ENCODE results near the gene NSDHL.

NSDHL gene

GRCh38 chrX:152821145-152821765 is 9.6 kb upstream of the NSDHL start:
- H3K9me3 Mint-ChIP-seq, result no peaks in the 10 kb centered on the region

GRCh38 chrX:152822383-152823086 is 8.3 kb upstream of the NSDHL start:
- H3K27me3 Mint-ChIP-seq (ENCODE audit: low read depth), result no peaks in the 10 kb centered on the region

More at GRCh38 chrX:152821145-152821765, 9.6 kb upstream of the NSDHL start:
- Mint-ChIP-seq H3K4me3 (no peak overlapping the region), H3K27me3 (ENCODE audit: low read depth) (no peaks in the 10 kb centered on the region), H3K4me1 (peaks cover 7% of the 10 kb centered on the region), H3K36me3 (ENCODE audit: low read depth) (no peaks in the 10 kb centered on the region), H3K27ac (no peak overlapping the region)
- peak; percentile 18 to 33 (median 22) for TF ChIP-seq CTCF (IDR thresholded peaks at IDR 0.05; ENCODE audit: unreplicated experiment in 3 of 3)

GRCh38 chrX:152823657-152824056 is 7.2 kb upstream of the NSDHL start:
- Mint-ChIP-seq H3K4me3 (no peak overlapping the region), H3K4me1 (peaks cover 3% of the 10 kb centered on the region), H3K27me3 (ENCODE audit: low read depth) (no peaks in the 10 kb centered on the region), H3K9me3 (no peaks in the 10 kb centered on the region), H3K36me3 (ENCODE audit: low read depth) (no peaks in the 10 kb centered on the region), H3K27ac (no peak overlapping the region)
- no peak for TF ChIP-seq CTCF (IDR thresholded peaks at IDR 0.05; ENCODE audit: unreplicated experiment in 3 of 3)

More at GRCh38 chrX:152822383-152823086, 8.3 kb upstream of the NSDHL start:
- Mint-ChIP-seq H3K36me3 (ENCODE audit: low read depth) (no peaks in the 10 kb centered on the region), H3K27ac (no peak overlapping the region), H3K4me3 (no peak overlapping the region), H3K9me3 (no peaks in the 10 kb centered on the region), H3K4me1 (peaks cover 7% of the 10 kb centered on the region)
- TF ChIP-seq CTCF (IDR thresholded peaks at IDR 0.05; ENCODE audit: unreplicated experiment in 3 of 3), result no peak

GRCh38 chrX:152824841-152825374 is 6.0 kb upstream of the NSDHL start:
- no peak overlapping the region for H3K4me3 Mint-ChIP-seq
- no peaks in the 10 kb centered on the region for H3K9me3 Mint-ChIP-seq
- no peak for TF ChIP-seq CTCF (IDR thresholded peaks at IDR 0.05; ENCODE audit: unreplicated experiment in 3 of 3)
- H3K27me3 Mint-ChIP-seq (ENCODE audit: low read depth), result no peaks in the 10 kb centered on the region
- H3K4me1 Mint-ChIP-seq, result no peaks in the 10 kb centered on the region
- no peaks in the 10 kb centered on the region for H3K36me3 Mint-ChIP-seq (ENCODE audit: low read depth)
- H3K27ac Mint-ChIP-seq, result no peak overlapping the region

GRCh38 chrX:152831391-152831790 is 528 bp downstream of the NSDHL start:
- H3K27me3 Mint-ChIP-seq (ENCODE audit: low read depth), result no peaks in the 10 kb centered on the region
- peak overlapping the region in 2 of 3 experiments; percentile 30 to 96 for H3K27ac Mint-ChIP-seq
- peaks cover 35% of the 10 kb centered on the region for H3K36me3 Mint-ChIP-seq (ENCODE audit: low read depth)
- TF ChIP-seq CTCF (IDR thresholded peaks at IDR 0.05; ENCODE audit: unreplicated experiment in 3 of 3), result no peak
- peaks cover 19% of the 10 kb centered on the region for H3K9me3 Mint-ChIP-seq
- peak overlapping the region; percentile 88 to 99 (median 97) for H3K4me3 Mint-ChIP-seq
- peaks cover 17% of the 10 kb centered on the region for H3K4me1 Mint-ChIP-seq

Data from nephron (organoid).